ENCODE results near the gene CSMD2.

CSMD2 gene

DNA sequence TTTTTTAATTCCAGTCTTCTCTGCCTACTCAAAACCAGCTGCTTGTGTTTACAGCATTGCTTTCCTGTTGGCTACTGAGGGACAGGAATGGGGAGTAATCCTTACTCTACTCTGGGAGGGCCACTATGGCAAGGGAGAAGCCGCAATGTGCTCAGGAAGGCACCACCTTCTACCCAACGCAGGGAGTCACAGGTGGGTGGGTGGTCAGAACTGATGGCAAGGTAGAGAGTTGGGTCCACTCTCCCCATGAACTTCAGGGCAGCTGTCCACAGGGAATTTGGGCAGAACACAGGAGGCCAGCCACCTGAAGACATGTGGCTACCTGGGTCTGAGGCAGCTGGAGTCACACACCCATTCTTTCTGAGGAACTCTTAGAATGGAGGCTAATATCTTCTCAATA is 341.6 kb downstream of the CSMD2 start:
- FAIRE-seq (no peak), DNase-seq (ENCODE audit: low spot score) (no peak)

DNA sequence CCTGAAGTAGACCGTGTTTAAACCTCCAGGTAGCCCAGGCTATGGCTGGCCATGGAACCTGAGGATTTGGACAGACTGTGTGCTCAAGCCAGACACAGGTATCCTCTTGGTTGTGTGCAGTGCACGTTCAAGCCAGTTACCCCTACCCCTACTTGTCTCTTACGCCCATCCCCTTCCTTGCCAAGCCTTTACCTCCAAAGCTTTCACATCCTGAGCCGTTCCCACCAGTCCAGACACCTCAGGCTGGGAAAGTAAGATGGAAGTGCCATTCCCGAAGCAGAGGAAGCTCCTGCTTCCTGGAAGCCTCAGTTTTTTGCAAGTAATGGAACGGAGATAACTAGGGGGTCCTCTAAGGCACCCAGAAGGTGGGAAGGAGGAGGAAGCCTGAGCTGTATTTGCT is 342.6 kb downstream of the CSMD2 start:
- FAIRE-seq (no peak), DNase-seq (ENCODE audit: low spot score) (no peak)

DNA sequence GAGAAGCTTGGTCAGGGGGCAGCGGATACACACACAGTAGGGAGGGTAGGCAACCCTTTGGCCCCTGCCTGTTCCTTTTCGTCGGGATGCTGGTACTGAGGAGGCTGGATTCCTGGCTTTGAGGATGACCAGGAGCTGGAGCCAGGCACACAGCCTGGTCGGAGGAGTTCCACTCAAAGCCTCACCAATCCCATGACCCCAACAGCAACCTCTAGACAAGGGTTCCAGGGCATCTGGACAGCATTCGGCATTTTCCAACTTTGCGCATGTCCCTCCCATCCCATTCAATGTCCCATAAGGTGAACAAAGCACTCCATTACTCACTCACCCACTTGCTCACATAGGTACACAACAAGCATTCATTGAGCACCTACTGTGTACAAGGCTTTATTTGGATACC is 343.7 kb downstream of the CSMD2 start:
- FAIRE-seq (no peak), DNase-seq (ENCODE audit: low spot score) (no peak)

DNA sequence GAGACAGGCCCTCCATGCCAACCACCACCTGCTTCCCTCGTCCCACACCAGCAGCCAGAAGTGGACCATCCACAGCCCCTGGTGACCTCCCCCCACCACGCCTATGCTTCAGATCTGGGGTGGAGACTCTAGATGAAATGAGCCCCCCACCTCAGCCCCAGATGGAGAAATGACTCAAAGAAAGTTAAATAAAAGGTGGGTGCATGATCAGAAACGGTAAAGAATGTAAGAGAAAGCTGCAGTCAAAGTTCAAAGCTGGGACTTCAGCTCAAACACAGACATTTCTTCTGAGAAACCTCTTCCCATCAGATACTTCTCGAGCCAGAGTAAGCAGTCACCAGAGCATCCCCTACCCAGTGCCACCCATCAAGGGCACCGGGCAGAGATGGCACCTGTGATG is 344.2 kb downstream of the CSMD2 start:
- FAIRE-seq: no peak
- DNase-seq (ENCODE audit: low spot score): no peak

DNA sequence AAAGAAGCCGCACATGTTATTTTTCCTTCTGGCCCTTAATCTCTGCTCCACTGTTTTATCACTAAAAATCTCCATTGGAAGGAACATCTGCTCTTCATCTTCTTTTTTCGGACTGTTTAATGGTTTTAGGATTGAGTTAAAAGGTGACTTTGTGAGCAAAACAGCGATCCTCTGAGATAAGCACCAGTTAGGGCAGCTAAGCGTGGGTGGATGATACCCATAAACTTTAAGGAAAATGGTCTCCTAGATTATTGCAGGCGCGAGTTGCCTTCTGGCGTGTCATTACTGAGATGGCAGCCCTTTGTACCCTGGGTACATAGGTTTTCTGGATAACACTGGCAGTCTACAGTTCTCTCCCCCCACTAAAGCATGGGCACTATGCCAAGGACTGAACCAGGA is 345.1 kb downstream of the CSMD2 start:
- no peak for FAIRE-seq
- no peak for DNase-seq (ENCODE audit: low spot score)

DNA sequence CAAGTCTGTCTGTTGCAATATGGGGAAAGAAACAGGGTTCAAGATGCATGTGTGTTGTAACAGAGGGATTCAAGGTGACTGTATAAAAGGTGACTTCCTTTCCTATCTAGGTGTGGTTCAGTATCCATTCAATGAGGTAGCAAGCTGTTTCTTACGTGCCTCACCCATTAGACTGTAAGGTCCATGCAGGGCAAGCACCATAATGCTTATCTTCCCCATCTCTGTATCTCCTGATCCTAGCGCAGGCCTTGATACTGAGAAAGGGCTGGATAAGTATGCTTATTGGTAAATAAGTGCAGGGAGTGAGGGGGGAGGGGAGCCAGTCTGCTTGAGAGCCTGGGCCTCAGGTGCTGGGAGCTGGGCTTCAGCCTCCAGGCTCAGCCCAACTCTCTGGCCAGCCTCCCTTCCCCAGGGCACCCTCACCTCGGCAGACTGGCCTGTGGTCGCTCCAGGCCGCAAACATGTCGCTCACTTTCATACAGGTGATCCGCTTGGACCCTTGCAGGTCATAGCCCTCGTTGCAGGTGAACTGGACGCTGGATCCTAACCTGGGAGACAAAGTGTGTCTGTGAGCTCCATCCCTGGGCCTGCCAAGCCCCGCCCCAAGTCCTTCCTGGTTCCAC is 345.6 kb downstream of the CSMD2 start:
- no peak for DNase-seq (ENCODE audit: low spot score)
- FAIRE-seq: no peak

DNA sequence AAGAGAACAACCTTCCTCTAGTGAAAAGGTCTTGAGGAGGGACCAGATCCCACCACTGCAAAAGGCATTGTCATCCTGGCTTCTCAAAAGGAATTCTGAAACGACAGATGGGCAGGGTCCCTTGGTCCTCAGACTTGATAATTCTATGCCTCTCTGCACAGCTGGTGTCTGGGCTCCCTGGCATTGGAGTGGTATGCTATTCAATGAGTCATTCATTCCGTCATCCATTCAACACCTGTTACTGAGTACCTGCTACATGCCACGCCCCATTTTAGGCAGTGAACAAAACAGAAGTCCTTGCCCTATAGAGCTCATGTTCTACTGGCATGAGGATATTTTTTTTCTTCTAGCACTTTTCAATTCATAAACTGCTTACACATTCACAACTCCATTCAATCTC is 347.0 kb downstream of the CSMD2 start:
- no peak for FAIRE-seq
- no peak for DNase-seq (ENCODE audit: low spot score)

DNA sequence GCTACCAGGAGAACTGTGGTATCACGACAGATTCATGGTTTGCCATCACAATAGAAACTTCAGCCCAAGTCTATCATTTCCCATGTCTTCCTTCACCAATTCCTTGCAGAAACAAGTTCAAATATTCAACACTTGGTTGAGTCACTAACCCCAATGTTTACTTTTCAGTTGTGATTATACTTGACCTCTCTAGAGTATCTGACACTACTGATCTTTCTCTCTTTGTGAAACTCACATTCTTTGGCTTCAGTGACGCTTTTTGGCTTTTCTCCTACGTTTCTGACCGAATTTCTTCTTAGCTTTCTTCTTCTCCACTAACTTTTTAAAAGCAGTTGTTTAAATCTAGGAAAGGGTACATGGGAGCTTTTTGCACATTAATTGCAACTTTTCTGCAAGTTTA is 350.0 kb downstream of the CSMD2 start:
- DNase-seq (ENCODE audit: low spot score) (no peak), FAIRE-seq (no peak)

DNA sequence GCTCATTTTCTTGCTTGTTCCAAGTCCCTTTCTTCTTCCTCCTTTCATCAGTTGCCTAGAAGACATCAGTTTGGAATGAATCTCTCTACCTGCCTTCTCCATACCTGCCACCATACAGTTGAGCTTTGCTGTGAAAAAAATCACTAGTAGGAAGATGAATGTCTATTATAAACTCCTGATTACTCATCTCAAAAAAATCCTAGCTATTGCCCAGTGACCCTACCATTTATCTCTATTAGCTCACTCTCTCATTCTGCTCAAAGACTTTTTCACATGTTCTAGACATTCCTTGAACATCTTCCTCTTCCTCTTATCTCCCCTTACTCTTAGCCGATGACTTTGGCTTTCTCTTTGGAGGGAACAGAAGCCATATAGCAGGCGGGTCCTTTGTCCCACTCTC is 350.9 kb downstream of the CSMD2 start:
- no peak for FAIRE-seq
- peak; percentile 10 for DNase-seq (ENCODE audit: low spot score)

DNA sequence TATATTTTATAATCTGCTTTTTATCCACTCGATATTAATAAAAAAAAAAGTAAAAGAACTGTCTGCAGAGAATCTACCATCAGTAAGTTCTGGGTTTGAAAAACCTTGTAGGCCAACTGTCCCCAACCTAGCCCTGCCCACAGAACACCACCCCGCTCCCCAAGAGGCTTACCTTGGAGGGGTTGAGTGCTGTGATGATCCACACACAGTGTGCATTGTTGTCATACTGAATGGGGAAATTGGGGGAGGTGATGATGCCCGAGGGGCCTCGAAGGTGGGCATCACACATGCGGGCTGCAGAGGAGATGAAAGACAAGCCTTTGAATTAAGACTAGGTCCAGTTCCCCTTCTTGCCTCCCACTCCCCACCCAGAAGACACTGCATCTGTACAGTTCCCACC is 354.5 kb downstream of the CSMD2 start:
- no peak for DNase-seq (ENCODE audit: low spot score)
- FAIRE-seq: no peak

DNA sequence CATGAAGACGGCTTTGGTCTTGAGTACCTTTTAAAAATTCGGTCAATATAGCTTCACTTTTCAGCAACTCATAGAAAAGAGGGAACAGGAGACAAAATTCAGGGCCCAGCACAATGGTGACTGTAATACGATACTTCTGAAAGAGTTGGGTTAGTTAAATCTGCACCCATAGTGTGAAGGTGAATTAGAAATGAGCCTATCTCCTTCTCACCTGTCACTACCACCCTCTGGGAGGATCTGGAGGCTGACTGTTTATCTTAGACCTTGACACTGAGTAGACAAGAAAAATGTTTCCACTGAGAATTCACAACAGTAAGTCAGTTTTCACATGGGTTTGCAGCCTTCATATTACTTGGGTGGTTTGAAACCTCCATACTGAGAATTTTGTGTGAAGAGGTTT is 359.0 kb downstream of the CSMD2 start:
- no peak for FAIRE-seq
- DNase-seq (ENCODE audit: low spot score): no peak

DNA sequence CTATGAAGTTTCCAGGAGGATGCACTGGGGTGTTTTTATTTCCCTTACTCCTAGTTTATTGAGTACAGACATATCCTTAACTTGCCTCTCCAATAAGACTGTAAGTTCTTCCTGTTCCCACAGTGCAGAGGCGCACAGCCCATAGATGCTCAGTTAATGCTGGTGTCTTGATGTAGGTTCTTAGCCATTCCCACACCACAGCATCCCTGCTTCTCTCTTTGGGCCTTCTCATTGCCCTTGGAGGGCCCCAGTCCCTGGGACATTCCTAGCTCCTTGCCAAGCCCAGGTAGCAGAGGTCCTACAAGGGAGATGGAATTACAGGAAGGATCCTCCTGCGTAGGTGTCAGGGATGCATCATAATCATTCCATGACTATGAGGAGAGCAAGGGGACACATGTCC is 362.8 kb downstream of the CSMD2 start:
- FAIRE-seq (no peak), DNase-seq (ENCODE audit: low spot score) (no peak)

DNA sequence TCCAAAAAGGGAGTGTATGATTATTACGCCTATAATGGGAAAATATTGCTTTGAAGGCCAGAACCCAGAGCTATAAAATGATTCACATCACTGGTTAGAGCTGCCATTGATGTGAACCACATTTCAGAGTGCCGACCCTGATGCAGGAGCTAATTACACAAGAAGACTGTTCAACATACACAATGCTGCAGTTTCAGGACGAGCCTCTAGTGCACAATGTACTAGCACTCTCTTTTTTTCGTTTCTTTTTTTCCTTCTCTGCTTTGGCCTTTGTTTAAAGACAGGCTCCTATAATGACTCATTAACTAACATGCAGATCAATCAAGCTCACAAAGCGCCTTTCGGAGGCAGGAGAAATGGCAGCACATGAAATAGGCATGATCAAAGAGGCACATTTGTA is 367.2 kb downstream of the CSMD2 start:
- FAIRE-seq (no peak), DNase-seq (ENCODE audit: low spot score) (no peak)

DNA sequence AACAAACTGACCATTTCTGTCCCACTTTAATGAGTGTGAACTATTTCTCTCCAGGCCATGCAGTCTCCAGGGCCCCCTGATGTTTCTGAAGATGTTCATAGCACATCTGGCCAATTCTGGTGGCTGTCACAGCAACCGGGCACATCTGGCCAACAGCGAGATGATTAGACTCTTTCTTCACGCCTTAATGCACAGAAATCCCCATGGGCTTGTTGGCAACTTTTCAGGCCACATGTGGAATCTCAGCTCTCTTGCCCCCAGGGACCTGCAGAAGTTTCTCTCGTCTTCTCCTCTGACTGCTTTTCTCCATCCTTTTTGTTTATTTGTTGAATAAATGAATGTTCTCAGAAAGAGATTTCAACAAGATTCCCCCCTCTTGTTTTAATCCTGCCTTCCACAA is 372.4 kb downstream of the CSMD2 start:
- FAIRE-seq: no peak
- no peak for DNase-seq (ENCODE audit: low spot score)

DNA sequence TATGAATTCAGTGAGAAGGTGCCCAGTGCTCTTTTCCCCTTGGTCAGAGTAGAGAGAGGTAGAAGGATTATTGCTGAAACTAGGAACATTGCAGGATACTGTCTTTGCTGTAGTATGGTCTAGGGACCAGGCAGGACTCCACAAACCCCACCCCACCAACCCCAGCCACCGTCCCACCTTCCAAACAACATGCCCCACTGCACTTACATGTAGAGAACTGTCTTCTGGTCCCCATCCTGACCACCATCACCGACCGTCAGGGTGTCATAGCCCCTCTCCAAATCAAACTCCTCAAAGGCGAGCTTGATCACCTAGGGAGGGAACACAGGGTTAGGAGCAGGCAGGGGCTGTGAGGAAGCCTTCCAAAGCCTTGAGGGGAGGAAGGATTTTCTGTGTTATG is 372.8 kb downstream of the CSMD2 start:
- DNase-seq (ENCODE audit: low spot score) (no peak), FAIRE-seq (no peak)

DNA sequence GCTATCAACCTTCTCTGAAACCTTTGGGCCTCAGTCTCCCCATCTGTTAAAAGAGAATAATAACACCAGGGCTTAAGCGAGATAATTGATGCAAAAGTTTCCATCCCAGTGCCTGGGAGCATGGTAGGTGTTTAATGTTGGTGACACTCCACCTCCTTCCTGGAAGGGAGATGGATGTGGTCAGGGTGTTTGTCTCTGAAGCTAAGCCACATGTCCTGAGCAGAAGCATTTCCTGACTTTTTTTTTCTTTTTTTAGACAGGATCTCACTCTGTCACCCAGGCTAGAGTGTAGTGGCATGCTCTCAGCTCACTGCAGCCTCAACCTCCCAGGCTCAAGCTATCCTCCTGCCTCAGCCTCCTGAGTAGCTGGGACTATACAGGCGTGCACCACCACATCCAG is 373.8 kb downstream of the CSMD2 start:
- DNase-seq (ENCODE audit: low spot score): no peak
- no peak for FAIRE-seq

DNA sequence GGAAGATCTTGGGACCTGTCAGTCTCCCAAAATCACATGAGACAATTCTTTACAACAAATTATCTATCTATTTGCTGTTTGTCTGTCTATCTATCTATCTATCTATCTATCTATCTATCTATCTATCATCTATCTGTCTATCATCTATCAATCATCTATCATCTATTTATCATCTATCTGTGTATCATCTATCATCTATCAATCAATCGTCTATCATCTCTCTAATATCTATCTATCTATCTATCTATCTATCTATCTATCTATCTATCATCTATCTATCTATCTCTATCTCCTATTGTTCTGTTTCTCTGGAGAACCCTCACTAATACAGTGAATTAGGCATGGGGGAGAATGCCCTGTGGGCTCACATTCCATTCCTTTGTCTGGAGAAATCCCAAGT is 374.5 kb downstream of the CSMD2 start:
- DNase-seq (ENCODE audit: low spot score): no peak
- no peak for FAIRE-seq

DNA sequence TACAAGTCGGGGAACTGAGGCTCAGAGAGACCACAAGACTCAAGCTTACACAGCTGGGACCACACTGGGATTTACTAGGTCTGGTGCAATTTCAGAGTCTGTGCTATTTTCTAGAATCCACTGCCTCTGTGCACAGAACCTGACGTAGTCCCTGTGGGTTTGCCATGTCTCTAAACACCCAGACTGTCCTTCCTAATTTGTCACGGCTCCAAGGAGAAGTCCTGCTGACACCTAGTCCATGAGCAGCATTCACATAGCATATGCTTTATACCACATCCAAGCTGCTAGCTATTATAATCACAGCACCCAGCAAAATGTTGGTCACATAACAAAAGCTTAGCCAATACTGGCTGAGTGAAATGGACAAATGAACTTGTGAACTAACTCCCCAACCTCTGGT is 380.2 kb downstream of the CSMD2 start:
- FAIRE-seq (no peak), DNase-seq (ENCODE audit: low spot score) (no peak)

DNA sequence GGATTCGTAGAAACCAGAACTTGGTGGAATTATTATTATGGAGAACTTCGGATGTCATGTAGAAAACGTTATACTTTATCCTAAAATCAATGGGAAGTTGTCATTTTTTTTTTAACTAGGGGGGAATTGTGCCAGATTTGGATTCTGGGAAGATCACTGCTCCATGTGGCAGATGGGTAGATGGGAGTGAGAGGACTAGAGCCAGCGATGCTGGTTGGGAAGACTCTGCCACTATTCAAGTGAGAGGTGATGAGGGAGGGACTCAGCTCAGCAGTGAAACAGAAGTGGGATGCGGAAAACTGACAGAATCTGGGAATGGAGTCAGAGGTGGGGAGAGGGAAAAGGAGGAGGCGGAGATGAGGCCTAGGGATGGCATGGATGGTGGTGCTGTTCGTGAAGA is 382.3 kb downstream of the CSMD2 start:
- no peak for FAIRE-seq
- no peak for DNase-seq (ENCODE audit: low spot score)

DNA sequence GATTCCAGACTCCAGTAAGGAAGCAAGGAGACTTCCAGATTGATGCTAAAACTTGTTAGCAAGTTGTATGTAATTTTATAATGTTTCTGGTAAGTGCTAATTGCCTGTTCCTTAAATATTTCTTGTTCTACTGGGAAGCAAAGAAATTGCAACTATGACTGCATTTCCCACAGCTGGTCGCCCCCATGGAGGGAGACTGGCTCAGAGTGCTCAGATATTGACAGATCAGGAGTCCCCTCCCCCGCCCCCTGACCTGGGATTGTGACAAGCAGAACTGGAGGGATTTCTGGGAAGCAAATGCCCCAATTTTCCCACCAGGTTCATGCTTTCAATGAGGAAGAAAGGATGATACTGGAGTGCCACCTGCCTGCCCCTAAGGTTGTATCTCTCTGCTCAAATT is 383.4 kb downstream of the CSMD2 start:
- DNase-seq (ENCODE audit: low spot score): no peak
- no peak for FAIRE-seq

DNA sequence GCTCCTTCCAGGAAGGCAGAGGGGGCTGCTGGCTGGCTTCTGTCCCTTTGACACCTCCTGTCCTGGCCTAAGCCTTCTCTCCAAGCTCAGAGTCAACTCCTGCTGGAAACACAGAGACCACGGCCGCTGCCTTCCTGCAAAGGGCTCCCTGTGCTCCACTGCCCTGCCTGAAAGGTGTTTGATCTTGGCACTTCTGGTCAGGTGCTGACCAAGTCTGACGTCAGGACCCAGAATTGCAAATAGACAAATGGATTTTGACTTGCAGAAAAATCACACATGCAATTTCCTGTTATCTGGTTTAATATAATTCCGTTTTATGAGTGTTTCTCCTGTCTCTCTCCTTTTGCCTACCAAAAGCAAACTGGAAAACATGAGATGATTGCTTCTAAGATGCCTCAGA is 387.7 kb downstream of the CSMD2 start:
- no peak for FAIRE-seq
- DNase-seq (ENCODE audit: low spot score): no peak

DNA sequence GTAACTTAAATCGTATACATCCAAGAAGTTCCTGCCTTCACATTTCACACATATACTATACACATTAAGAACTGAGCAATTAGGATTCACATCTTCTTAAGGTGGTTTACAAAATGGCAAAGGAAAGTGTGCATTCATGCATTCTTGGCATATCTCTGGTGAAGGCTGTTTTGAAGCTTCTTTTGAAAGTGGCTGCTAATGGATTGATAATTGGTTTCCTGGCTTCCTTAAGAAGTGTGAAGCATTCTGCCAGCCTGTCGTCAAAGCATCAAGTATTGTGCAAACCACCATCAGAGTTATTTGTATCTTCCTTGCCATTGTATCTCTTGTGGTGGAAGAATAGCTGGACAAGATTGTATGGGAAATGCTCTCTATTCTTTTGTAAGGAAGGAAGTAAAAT is 396.2 kb downstream of the CSMD2 start:
- FAIRE-seq (no peak), DNase-seq (ENCODE audit: low spot score) (no peak)

DNA sequence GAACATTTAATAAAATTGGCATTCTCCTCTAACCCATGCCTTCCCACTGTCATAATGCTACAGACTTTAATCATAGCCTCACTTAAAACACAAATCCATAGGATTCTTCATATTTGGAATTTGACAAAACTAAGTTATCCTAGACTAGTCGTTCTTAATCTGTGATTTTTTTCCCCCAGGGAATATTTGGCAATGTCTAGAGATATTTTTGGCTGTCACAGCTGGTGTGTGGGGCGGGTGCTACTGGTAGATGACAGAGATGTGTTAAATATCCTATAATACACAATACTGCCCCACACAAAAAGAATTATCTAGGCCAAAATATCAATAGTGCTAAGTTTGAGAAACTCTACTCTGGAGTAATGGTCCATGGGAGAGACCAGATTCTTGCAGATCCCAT is 396.9 kb downstream of the CSMD2 start:
- DNase-seq (ENCODE audit: low spot score) (no peak), FAIRE-seq (no peak)

DNA sequence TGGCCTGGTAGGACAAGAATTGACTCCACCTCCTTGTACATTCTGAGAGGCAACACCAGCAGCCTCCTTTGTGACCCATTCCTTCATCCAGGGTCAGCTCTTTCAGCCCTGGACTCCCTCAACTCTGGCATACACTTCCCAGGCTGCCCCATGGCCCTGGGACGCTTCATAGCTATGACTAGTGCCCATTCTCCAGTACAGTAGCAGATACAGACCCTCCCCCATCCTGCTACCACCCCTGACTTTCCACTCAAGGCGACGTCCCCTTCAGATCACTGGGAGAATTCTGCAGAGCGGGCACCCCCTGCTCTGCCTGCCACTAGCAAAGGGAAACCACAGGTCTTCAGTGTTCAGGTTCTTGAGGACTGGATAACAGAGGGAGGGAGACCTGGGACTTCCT is 400.9 kb downstream of the CSMD2 start:
- DNase-seq (ENCODE audit: low spot score) (no peak), FAIRE-seq (no peak)
